ENCODE measurements around the gene RHBDL2. TPM values are rescaled to one million over a fixed set of nuclear protein-coding genes. Genes with fewer than 3 reads are reported as not detected.
"Not testable (repeated sequence)": the region's sequence is repeated elsewhere in the genome, so short reads cannot be mapped to it uniquely, and the experiment has no call there.

RHBDL2 gene
- total RNA-seq, 1 donor from 2014 or later: 0.14 TPM

DNA sequence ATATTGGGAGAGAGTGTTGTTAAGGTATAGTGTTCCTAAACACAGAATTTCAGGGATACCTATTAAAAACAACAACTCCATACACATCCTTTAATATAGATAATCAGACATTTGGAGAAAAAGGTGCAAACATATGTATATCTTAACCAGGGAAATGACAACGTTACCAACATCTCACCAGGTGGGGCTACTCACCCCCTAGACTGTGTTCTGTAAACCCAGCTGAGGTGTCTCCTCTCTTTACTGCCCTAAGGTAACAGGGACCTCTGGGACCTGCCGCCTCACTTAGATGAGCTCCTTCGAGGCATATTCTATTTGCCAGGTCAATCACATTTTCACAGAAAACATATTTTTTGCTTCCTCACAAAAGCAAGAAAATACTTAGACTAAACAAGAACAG is 95.4 kb downstream of the RHBDL2 start:
- DNase-seq (ENCODE audit: missing footprints): no peak
- ATAC-seq: no peak
- intact Hi-C loops (cut with DNase I): no loop called here

DNA sequence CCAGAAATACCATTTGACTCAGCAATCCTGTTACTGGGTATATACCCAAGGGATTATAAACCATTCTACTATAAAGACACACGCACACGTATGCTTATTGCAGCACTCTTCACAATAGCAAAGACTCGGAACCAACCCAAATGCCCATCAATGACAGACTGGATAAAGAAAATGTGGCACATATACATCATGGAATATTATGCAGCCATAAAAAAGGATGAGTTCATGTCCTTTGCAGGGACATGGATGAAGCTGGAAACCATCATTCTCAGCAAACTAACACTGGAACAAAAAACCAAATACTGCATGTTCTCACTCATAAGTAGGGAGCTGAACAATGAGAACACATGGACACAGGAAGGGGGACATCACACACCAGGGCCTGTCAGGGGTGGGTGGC is 96.5 kb downstream of the RHBDL2 start:
- intact Hi-C loops (cut with DNase I); ATAC-seq; DNase-seq (ENCODE audit: missing footprints): not testable (repeated sequence)

DNA sequence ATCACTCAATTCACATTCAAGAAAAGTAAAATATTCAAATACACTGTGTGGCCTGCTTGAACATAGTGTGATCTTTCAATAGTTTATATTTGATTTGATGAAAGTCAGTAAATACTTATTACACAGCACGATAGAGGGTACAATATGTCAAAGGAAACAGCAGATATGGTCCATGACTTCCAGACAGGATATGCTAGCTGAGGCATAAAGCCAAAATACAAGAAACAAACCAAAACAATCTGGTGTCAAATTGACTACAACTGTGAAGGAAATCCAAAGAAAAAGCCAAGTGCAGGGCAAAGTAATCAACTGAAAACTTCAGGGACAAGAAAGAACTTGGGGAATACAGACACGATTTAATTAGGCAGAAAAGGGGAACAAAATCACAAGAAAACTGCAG is 101.3 kb downstream of the RHBDL2 start:
- ATAC-seq (no peak), DNase-seq (ENCODE audit: missing footprints) (no peak)
- intact Hi-C loops (cut with DNase I): no loop called here

DNA sequence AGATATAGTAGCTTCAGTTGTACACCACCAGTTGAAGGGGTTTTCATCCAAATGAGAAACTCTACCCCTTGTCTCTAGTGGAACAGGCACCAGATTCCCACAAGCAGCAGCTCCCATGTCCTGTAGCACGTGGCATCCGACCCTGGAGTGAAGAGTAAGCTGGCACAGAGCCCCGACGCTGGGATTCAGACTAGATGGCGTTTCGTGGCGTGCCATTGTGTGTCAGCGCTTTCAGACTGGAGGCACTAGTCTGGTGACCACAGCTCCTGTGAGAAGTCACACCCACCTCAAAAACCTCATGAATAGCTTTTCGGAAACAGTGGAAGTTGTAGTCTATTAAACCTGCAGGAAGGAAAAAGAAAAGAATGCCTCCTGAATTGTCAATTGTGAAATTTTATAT is 102.3 kb downstream of the RHBDL2 start:
- intact Hi-C loops (cut with DNase I): loop anchor here (5.0 kb wide), 2 partner anchors 232 to 812 kb away; no protein-coding TSS in a partner anchor
- ATAC-seq (peak; percentile 76), DNase-seq (ENCODE audit: missing footprints) (peak; percentile 72)

DNA sequence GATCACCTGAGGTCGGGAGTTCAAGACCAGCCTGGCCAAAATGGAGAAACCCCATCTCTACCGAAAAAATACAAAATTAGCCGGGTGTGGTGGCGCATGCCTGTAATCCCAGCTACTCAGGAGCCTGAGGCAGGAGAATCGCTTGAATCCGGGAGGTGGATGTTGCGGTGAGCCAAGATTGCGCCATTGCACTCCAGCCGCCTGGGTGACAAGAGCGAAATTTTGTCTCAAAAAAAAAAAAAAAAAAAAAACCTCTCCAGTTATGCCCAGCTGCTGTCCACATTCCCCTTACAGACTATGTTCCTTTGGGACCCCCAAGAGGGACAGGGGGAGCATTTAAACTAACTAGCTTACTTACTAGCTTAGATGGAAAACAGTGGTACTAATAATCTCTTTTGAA is 105.3 kb downstream of the RHBDL2 start:
- DNase-seq (ENCODE audit: missing footprints); ATAC-seq: not testable (repeated sequence)
- intact Hi-C loops (cut with DNase I): loop anchor here (5.0 kb wide), 2 partner anchors 229 to 809 kb away; no protein-coding TSS in a partner anchor

Other genes starting within 250 kb of the RHBDL2 start
- 24.6 TPM for gene RRAGC, start 82.1 kb downstream of the RHBDL2 start, total RNA-seq
- 16.8 TPM for gene MYCBP, start 68.5 kb downstream of the RHBDL2 start, total RNA-seq
- not detected for gene GJA9, start 60.2 kb downstream of the RHBDL2 start, total RNA-seq
- gene AKIRIN1, start 49.4 kb upstream of the RHBDL2 start, total RNA-seq: 65.7 TPM
- gene NDUFS5, start 84.5 kb upstream of the RHBDL2 start, total RNA-seq: 776 TPM

Data from Right ventricle myocardium inferior (tissue), 1 donor.